Superior temporal gyrus (tissue), 1 donor: ENCODE data around the gene GAK.

ENCODE experiments used
- DNase-seq: peaks from one replicate; pipeline ENCODE4 v3.0.0-alpha.2; 2016; ENCODE audit errors: extremely low spot score

The GAK gene

DNA sequence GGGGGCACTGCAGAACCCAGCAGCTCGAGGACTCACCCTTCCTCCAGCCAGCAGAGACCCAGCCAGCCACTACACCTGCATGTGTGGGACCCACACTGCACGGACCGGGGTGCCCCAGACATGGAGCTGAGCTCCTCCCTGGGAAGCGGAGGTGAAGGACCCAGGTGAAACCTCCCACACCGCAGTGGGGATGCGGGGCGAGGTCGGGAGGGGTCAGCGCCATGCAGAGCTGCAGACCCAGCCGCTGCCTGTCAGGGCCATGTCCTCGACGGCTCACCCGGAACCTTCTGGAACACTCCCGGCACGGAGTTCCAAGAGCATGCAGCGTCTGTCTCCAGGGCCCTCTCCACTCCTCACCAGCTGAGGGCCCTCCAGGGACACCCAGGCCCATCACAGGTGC lies 42.6 kb downstream of the GAK start:
- DNase-seq, result no peak

DNA sequence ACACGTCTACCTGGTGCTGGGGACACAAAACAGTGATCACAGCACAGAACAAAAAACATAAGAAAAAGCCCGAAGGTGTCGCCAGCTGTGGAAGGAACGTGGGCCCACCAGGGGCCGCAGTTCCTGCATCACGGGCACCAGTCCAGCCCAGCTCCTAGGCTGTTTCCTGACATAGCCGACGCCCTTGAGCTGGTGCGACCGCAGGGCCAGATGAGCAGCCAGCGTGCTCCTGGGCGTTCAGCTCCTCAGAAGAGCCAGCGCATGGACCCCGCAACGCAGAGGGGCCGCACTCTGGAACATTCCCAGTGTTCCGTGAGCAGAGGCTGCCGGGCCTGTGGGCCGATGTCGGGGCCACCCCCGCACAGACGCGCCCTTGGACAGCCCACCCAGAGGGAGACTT lies 44.1 kb downstream of the GAK start:
- no peak for DNase-seq

DNA sequence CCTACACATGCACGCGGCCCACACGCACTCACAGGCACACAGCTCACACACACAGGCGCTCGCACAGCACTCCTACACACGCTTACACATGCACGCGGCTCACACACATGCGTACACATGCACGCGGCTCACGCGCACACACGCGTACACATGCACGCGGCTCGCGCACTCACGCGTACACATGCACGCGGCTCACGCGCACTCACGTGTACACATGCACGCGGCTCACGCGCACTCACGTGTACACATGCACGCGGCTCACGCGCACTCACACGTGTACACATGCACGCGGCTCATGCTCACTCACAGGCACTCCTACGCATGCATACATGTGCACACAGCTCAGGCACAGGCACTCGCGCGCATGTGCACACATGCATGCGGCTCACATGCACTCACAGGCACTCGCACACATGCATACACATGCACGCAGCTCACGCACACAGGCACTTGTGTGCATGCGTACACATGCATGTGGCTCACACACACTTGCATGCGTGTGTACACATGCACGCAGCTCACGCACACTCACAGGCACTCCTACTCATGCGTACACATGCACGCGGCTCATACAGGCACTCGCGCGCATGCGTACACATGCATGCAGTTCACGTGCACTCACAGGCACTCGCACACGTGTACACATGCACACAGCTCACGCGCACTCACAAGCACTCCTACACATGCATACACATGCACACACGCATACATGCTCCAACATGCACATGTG lies 44.9 kb downstream of the GAK start:
- DNase-seq, result no peak

DNA sequence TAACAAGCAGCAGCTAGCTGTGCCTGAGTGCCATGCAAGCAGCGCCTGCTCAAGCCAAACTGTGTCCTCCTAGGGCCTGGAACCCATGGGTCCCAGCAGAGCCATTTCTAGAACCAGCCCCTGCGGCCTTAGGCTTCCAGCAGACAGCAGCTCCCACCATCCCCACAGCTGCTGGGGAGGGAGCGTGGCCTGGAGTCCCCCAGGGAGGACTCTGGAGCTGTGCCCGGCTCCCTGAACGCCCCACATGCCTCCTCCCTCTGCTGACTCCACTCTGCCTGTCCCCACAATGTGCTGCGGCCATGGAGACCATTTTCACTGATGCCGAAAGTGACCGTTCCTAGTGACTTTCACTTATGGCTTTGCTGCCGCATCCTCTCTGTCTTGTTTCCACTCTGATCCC lies 45.9 kb downstream of the GAK start:
- DNase-seq, result no peak

DNA sequence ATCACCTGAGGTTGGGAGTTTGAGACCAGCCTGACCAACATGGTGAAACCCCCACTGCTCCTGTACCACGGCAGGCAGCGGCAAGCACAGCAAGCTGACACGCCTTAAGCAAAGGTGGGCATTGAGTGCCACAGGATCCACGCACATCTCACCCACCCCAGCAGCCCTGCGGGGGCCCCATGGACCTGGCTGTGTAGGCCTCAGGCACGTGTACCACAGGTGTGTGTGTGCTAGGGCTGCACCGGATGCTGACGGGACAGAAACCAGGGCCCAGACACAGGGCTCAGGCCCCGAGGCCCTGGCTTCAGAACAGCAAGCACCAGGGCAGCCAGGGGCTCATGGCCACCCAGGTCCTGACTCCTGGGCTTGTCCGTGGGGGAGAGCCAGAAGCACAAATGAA lies 46.8 kb downstream of the GAK start:
- no peak for DNase-seq

DNA sequence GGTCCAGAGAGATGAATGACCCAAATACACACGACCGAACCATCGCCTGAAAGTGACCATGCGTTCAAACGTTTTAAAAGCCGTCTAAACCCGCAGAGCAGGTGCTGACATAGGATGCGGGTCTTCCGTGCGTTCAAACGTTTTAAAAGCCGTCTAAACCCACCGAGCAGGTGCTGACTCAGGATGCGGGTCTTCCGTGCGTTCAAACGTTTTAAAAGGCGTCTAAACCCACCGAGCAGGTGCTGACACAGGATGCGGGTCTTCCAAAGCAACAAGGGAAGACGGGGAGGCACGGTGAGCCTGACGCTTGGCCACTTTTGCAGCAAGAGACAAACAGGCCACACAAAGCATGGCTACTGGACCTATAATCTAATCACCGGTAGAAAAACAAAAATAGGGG lies 47.2 kb downstream of the GAK start:
- no peak for DNase-seq

DNA sequence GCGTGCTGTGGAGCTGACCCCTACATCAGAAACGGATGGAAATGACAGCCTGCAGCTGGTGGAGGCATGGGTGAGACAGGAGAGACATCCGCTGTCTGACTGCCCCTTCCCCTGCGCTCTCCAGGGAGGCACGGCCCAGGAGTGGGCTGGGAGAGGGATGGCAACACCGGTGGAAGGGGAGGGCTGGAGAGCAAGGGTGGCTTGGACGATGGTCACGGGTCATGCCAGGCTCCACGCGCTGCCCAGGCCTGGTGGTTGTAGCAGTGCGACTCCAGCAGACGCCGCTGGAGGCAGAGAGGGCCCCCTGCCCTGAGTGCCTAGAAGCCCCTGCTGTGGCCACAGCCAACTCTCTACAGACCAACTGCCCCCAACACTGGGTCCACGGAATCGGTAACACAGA lies 47.9 kb downstream of the GAK start:
- no peak for DNase-seq

DNA sequence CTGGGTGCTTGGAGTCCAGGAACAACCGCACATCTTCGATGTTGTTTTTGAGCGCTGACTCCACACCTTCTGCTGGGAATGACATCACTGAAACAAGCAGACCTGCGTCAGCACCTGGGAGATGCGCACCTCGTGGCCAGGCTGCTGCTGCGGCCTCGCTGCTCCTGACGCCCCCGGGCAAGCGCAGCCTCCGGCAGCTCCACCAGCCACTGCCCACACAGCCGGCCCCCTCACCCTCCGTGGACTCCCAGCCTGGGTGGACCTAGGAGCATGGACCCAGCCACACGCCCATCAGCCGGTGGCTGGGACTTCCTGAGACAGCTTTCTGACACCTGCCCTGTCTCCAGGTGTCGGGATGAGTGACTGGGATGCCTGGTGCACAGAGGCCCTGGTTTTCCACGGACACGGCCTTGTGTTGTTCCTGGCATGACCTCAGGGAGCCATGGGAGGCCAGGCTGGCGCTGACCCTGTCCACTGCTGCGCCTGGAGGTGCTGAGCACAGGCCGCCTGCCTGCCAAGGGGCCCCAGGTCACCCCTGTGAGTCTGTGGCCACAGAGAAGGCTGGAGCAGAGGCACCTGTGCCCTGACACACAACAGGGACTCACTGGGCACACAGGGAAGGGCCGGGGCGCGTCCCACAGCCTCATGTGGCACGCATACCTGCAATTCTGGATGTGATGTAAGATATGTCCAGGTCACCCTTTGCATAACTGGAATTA lies 48.6 kb downstream of the GAK start:
- DNase-seq, result no peak

DNA sequence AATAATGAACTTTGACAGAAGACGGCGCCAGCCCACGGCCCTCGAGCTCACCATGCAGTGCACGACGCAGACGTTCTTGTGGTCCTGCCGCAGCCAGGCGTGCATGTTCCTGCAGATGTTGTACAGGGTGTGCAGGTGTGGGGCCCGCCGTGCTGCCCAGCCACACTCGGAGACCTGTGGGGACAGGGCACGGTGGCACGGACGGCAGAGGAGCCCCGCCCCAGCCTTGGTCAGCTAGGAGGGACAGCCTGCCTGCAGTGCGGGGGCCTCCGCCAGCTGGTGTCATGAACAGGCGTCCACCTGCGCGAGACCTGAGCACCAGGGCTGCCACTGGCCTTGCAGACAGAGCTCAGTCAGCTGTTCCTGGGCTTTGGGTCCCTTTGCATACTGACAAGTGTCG lies 49.5 kb downstream of the GAK start:
- no peak for DNase-seq

DNA sequence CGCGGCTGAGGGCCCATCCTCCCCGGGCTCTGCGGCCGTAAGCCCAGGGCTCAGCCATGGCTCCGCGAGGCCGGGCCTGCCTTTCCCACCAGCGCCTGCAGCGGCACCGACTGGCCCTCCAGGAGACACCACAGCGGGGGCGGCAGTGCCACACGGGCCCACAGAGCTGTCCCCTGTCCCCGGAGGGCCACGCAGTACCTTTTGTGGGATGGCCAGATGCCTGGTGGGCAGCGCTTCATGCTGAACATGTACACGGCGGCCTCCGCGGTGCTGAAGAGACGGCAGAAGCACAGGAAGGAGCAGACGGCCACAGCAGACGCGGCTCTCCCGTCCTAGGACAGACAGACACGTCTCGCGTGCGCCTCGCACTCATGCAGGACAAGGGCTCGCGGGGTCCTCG lies 50.4 kb downstream of the GAK start:
- no peak for DNase-seq

DNA sequence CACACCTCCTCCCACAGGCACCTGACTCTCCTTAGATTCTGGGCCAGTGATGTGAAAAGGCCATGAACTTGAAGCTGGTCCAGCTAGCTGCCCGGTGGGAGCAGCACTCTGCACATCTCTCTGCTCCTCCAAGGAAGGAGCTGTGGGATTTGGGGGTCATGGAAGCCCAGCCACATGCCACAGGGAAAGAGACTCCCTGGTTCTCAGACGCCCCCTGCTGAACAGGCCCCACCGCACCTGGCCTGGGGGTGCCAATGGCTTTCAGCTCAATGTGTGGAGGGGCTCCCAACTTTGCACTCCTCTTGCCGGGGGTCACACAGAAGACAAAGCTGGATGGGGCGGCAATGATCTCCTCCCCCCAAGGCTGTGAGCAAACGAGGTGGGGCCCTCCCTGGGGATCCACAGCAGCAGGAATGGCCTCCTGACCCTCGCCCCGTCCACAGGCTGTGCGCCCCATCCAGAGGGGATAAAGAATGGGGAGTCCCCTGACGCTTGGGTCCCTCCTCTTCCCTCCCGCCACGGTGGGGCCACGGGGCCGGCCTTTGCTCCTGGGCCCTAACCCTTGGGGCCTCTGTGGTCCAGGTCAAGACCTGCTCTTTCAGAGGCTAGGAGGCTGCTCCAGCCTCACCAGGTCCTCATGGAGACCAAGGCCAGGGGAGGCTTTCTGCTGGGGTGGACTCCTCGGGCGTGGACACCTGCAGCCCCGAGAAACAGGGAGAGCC lies 51.3 kb downstream of the GAK start:
- no peak for DNase-seq

DNA sequence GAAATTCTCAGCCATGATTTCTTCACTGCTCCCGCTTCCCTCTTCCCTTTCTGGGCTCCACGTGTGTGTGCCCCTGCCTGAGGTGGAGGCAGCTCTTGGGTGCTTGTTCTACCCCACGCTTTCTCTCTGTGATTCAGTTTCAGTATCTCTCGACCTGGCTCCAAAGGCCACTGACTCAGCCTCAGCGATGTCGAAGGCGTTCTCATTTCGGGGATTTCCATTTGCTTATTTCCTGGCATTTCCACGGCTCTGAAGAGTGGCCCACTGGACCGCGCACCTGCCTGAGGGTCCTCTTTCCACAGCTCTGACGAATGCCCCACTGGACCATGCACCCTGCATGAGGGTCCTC lies 52.4 kb downstream of the GAK start:
- no peak for DNase-seq

DNA sequence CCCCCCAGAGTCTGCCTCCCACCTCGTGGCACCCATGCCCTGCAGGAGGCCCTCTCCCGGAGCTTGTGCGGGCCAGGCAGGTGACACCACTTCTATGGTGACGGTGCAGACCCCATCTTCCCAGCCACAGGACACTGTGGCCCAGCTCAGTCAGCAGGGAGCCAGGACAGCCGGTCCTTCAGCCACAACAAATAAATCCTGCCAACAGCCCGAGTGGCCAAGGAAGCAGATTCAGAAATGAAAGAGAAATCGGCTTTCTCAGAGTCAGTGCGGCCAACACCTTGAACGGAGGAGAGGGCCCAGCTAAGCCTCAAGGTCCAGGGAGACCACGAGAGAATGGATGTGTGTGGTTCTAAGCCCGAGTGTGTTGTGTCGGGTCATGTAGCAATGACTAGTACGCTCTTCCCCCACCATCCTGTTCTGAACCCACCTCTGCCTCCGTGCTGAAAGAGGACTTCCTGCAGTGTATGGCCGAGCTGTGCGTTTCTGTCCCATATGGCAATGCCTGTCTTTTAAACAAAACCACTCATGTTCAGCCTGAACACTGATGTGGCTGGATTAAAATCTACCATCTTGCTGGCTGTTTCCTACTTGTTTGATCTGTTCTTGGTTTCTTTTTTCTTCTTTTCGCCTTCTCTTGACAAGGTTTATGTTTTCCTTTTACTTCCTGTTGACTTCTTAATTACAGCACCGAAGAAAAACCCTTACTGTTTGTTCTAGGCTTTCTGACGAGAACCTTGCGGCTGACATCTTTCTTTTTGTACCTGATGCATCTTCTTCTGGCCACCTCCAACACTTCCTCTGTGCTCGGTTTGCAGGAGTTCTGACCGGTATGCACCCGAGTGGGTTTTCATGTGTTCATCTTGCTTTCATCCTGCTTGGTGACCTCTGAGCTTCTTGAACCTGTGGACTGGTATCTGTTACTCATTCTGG lies 53.1 kb downstream of the GAK start:
- no peak for DNase-seq

DNA sequence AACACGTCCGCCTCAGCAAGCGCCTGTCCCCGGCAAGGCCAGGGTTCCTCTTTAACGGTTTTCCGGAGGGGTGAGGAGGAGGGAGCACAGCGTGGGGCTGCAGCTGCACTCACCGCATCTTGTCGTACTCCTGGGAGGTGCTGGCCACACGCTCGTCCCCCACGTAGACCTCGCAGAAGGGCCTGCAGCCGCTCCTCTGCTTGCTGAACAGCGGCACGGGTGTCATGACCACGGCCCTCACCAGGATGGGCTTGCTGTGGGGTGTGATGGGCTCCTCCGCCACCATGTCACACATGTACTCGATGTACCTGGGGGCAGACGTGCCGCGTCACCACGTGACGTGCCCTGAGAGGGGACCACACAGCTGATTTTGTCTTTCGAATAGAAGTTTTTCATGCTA lies 54.6 kb downstream of the GAK start:
- DNase-seq, result no peak

DNA sequence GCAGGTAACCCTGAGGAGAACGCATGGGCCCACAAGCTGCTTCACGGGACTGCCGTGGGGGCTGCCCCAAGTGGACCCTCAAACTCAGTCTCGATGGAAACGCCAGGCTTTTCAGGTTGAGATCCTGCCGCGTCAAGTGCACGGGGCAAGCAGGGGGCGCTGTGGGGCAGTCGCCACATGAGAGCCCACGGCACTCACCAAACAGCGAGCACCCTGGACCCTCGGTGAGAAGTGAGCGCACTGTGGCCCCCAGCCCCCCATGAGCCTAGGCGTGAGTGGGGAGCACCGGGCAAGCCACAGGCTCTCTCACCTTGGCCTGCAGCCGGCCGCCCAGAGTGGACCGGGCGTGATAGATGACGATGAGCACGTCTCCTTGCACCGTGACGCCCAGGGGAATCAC lies 55.3 kb downstream of the GAK start:
- DNase-seq, result no peak

DNA sequence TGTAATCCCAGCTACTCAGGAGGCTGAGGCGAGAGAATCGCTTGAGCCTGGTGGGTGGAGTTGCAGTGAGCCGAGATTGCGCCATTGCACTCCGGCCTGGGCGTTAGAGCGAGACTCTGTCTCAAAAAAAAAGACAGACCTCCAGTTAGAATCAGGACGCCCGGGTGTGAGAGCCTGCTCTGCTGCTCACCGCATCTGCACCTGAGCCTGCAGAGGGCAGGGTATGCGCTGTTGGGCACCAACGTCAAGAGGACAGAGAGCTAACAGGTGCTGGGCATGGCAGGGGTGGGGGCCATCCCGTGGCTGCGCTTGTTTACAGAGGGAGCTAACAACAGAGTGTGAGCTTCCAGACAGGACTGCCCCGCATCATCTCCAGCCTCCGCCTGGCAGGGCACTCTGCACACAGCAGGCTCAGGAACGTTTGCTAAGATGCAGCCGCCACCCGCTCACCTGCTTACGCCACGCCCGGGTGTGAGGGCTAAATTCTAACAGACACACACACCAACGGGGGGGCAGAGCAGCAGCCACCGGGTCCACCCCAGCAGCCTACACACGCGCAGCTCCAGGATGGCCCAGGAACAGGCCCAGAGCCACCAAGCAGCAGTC lies 56.2 kb downstream of the GAK start:
- no peak for DNase-seq

DNA sequence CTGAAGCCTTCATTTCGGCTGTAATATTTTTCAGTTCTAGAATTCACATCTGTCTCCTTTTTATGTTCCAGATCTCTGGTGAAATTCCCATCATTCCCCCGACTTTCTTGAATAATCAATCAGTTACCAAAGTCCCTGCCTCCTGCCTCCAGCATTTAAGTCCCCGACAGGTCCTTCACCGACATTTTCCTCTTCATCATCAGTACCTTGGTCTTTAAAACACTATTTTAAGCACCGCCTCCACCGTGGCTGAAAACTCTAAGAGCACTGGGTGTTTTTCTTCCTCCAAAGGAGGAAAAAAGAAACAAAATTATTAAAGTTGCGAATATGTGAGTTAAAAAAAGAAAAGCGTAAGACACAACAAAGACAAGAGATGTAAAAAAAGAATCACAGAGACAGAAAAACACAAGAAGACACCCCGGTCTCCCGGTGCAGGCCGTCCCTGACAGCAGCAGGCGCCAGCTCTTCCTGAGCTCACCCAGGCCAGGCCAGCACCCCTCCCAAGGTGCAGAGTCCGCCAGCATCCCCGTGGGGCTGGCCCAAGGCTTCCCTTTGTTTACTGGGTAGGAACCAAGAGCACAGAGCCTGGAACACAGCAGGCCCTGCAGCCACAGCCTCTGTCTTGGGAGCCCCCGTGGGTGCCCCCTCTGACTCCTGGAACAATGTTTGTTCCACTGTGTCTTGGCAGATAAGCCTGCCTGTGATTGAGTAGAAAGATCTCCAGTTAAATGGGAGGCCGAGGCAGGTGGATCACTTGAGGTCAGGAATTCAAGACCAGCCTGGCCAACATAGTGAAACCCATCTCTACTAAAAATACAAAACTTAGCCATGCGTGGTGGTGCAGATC lies 56.9 kb downstream of the GAK start:
- DNase-seq, result peak; percentile 37

DNA sequence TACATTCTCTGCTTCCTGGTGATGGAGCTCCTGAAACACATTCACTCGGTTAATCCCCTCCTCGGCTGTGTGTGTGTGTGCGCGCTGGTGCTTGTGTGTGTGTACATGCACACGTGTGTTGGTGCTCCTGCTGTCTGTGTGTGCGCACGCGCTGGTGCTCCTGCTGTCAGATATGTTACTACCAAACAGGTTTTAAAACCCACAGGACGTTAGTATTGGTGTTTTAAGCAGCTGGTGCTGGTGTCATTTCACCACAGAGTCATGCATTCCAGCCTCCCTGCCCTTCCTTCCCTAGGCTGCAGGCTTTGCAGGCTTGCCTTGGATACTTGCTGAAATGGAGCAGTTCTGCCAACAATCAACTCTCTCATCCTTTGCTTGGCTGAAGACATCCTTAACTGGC lies 58.1 kb downstream of the GAK start:
- DNase-seq, result no peak

DNA sequence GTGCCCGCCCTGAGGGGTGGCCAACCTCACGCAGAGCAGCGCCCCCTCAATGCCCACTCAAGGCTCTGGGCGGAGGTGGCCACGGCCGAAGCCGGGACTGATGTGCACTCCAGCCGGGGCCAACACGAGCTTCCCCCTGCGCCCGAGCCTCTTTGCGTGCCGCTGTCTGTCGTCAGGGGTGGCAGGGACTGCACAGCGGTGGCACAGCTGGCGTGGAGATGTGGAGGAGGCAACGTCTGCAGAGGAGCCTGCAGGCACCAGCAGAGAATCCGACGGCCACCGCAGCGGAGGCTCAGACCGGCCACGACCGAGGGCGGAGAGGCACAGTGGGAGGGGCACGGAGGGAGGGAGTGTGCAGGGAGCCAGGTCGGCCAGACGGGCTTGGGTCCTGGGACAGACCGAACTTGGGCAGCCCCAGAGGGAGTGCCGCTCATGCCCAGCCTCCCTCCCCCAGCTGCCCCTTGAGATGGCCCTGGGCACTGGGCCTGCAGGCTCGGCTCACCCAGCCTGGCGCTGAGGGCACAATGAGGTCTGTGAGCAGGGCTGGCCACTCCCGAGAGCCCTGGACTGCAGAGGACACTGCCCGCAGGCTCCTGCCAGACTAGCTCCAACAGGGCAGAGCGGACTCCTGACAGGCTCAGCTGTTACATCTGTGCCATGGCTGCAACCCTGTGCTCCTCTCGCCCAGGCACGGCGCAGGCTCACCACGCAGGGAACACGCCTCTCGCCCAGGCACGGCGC lies 59.7 kb downstream of the GAK start:
- no peak for DNase-seq

DNA sequence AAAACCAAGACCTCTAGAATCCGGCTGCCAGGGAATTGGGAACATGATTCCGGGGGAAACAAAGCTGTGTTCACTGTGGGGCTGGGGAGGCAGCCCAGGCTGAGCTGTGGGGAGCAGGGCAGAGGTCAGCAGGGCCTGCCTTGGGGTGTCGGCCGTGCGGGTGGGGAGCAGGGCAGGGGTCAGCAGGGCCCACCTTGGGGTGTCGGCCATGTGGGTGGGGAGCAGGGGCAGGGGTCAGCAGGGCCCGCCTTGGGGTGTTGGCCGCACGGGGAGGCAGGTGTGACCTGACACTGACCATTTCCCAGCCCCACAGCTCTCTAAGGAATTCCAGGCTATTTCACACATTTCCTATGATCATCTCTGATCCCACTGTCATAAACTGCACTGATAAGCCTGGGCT lies 60.6 kb downstream of the GAK start:
- DNase-seq, result no peak
